Suprapubic skin (tissue), 4 donors: ENCODE measurements around the gene DACH2.

ENCODE experiments used
- CTCF ChIP-seq, 2 donors: fragments of 200-600 bp in 1 of 2; fragments of 450-650 bp in 1 of 2; sonication (generic) in 1 of 2; IDR thresholded peaks; one replicate each; pipeline ENCODE4 v1.5.1; 2016 to 2019; ENCODE audit warnings: antibody characterized with exemption in 2 of 2, mild to moderate bottlenecking in 1 of 2, moderate library complexity in 1 of 2
- EP300 ChIP-seq: sonication (generic); formaldehyde crosslinking; IDR thresholded peaks from one replicate; pipeline ENCODE4 v1.6.1; 2017; ENCODE audit warnings: antibody characterized with exemption
- POLR2A ChIP-seq, 2 donors: fragments of 450-650 bp; IDR thresholded peaks; one replicate each; pipeline ENCODE4 v1.6.1; 2017; ENCODE audit warnings: antibody characterized with exemption in 2 of 2, mild to moderate bottlenecking in 2 of 2, moderate library complexity in 2 of 2
- POLR2AphosphoS5 ChIP-seq, 3 donors: sonication (generic); formaldehyde crosslinking; IDR thresholded peaks; one replicate each; pipeline ENCODE4 v1.6.1; 2017; ENCODE audit warnings: antibody characterized with exemption in 3 of 3

DNA sequence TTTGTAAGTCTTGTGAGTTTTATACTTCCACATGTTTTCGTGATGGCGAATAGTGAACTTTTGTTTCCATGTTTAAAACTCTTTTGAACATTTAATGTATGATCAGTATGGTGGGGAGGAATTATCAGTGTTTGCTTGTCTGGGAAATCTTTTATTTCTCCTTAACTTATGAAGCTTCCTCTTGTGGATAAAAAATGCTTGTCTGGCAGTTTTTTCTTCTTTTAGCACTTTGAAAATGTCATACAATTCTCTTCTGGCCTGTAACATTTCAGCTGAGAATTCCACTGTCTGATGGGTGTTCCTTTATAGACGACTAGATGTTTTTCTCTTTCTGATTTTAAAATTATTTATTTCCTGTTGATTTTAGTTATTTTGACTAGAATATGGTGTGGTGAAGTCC, 576.0 kb downstream of the DACH2 start:
- TF ChIP-seq EP300 (no peak), POLR2A (IDR thresholded peaks at IDR 0.05) (no peak), POLR2AphosphoS5 (IDR thresholded peaks at IDR 0.05) (no peak), CTCF (IDR thresholded peaks at IDR 0.05) (no peak)
